Kidney glomerular epithelial cell (primary cell): ENCODE measurements around the gene HES6.
"Not testable (repeated sequence)": the region's sequence is repeated elsewhere in the genome, so short reads cannot be mapped to it uniquely, and the experiment has no call there.

Experiments used
- DNase-seq: peaks from one replicate; lab custom pipeline; 2025; lab: John Stamatoyannopoulos, UW

The HES6 gene

GRCh38 chr2:238239863-238240756 is at the start of gene HES6:
Gene HES6 (minus strand): TSS chr2:238240038. CDS start chr2:238239905, 133 bp downstream.
- peak; percentile 87 for DNase-seq

DNA sequence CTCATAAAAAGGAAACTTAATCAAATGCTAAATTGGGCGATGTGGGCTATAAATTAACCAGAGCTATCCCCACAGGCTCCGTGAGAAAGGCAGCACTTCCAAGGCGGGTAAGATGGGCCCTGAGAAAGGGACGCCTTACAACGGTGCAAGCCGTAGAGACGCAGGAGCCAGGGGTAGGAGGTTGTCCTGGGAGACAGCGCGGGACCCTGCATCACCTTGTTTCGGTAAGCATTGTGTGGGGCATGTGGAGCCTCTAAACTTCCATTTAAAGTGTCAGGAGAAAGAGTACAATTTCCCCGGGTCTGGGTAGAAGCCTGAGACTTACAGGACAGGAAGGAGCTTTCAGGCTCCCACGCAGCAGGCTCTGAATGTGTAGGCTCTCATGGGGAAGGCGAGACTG is 49.7 kb upstream of the HES6 start:
- DNase-seq: no peak

- DNase-seq: peak; percentile 93
These were observed 49.1 kb upstream of the HES6 start for GRCh38 chr2:238288650-238289573.

DNA sequence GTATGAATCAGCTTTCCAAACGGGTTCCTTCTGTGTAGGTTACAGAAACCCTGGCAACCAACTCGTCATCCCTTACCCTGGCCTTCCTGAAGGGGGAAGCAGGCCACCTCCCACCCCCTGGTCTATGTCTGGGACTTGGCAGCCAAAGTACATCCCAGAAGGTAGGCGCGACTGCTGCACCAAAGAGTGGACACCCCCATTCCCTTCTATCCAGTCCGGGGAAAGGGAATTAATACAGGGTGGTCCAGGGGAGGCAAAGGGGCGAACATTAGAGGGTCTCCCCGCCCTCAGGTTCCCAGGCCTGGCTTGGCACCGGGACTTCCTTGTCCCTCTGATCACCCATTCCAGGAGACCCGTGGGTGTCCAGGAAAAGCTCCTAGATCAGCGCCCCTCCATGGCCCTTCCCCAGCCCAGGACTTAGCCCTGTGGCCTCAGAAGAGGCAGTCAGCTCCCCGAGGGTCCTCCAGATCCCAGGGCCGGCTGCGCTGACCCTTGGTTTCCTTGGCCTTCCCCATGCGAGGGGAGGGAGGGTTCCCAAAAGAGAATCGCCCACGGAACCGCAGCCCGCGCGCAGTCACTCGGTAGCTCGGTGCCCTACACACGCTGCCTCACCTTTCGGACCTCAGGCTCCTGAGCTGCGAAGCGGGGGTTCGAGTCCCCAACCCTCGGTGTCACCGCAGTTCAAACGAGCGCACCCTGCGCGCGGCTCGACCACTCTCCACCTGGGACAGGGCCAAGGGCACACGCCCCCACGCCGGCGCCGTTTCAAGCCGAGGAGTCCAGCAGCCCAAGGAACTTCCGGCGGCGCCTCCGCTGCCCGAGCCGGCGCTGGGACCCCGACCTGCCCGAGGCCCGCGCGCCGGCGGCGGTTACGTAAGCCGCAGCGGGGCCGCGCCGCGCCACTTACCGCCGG is 48.2 kb upstream of the HES6 start, which contains the start of gene PER2:
Gene PER2 (minus strand): TSS at position 874 of the 913 bp plus-strand sequence. CDS start 10,674 bp downstream, outside the sequence.
- peak; percentile 75 for DNase-seq

DNA sequence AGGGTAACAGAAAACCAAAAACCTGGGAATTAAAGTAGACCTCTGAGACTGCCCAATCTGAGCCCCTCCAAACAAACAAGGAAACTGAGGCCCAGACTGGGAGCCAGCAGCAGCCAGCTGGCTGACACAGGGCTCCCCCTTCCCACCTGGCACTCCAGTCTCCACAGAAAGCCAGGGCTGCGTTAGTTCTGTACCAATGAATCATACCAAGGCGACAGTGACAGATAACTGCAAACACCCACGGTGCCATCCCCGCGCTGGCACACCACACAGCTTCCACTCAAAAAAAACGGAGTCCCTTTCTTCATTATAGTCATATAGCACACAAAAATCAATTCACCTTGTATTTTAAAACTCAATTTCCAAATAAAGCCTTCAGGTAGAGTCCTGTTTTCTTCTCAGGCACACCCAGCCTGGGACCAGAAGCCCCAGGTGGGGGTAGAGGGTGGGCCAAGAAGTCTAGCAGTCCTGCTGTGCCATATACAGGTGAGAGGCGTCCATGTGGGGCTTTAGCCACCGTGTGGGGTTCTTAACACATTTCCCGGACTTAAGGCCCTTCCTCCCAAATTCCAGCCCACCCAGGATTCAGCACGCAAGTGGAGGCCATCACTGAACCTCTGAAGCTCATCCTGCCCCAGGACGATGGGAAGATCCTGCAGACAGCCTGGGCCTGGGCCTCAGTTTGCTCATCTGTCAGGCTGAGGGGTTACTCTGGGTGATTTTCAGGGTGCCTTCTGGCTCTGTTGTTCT is 47.3 kb upstream of the HES6 start:
- no peak for DNase-seq

- peak; percentile 58 for DNase-seq
These were observed 46.7 kb upstream of the HES6 start for GRCh38 chr2:238286551-238286950.

- no peak for DNase-seq
These were observed 46.3 kb upstream of the HES6 start for GRCh38 chr2:238286095-238286494.

GRCh38 chr2:238285653-238286082 is 45.8 kb upstream of the HES6 start:
- peak; percentile 89 for DNase-seq

GRCh38 chr2:238284802-238285515 is 45.1 kb upstream of the HES6 start:
- DNase-seq: no peak

DNA sequence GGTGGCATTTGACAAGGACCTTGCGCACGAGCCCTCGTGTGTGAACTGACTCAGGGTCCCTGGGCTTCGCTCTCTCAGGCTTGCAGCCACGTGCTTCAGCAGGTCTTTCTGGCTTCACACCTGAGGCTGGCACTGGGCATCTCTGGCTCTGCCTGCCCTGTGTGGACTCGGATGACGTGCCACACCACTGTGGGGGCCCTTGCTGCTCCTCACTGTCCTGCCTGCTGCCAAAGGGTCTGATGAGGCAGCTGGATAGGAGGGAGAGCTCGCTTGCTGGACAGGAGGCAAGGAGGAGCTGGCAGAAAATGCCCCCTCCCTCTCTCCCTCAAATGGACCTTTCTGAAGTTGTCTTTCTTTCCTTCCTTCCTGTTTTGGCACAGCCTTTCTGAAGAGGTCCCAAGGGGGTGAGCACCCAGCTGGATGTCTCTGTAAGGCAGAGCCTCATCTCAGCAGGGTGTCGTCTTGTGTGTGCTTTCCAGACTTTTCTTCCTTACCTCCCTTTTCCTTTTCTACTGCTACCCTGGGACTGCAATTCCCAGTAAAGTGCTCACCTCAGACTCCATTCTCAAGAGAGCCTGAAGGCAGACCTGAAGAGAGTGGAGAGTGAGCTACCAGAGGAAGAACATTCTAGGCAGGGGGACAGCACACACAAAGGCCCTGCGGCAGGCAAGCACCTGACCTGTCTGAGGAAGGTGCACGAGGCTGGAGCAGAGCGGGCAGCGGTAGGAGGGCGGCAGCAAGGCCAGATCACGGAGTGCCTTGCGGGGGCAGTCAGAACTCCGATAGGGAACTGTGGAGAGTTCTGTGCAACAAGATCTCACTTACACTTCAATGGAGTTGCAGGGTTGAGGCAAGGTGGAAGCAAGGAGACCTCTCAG is 43.3 kb upstream of the HES6 start:
- DNase-seq: no peak

DNA sequence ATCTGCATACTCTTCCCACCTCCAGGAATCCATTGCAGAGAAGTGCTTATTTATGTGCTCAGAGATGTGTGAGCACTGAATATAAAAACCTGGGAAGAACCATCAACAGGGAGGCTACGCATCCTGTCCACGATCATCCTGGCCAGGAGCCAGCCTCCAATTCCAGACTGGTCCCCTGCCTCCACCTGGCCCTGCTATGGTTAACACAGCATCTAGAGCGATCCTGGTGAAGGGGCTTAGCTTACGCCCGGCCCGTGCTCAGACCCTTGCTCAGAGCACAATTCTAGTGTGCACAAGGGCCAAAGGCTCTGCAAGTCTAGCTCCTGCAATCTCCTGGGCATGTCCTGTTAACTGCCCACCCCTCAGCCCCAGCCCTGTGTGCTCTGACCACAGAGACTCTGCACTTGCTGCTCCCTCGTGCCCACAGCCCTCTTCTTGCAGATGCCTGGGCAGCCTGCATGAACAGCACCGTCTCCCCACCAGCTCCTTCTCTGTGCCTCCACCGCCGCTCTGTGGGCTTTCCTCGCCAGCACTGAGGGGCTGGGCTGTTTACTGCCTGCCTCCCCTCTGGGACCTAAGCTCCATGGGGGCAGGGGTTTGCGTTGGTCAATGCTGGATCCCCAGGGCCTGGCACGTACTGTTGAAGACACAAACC is 42.1 kb upstream of the HES6 start:
- no peak for DNase-seq

- no peak for DNase-seq
These were observed 40.4 kb upstream of the HES6 start for GRCh38 chr2:238280083-238280825.

DNA sequence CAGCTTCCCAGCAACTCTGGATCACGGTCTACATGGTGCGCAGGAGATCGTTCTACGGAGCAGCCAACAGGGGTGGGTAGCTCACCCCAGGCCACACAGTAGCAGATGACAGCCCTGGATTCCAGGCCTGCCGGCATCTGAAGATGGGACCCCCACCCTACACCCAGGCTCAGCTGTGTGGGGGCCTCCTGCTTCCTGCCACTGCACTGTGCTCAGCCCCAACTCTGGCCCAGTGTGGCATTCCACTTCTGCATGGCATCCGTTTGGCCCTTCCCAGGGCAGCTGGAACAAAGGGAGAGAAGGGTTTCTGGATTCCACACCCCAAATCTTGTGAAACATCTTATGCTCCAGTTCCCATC is 39.5 kb upstream of the HES6 start:
- DNase-seq: no peak

GRCh38 chr2:238278626-238279323 is 38.9 kb upstream of the HES6 start:
- DNase-seq: no peak

DNA sequence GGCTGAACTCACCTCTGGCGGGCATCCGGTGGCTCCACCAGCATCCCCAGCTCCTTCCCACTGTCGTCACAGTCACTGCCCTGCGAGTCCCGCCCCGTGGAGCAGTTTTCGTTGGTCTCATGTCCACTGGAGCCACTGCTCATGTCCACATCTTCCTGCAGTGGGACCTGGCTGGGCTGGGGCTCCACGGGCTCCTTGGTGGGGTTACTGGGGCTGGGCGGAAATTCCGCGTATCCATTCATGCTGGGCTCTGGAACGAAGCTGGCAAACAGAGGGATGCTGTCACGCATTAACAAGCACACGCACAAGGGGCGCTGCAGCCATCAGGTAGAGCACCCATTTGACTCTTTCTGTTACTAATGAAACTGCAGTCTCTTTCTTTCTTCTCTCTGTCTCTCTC is 37.9 kb upstream of the HES6 start:
- no peak for DNase-seq

- no peak for DNase-seq
These were observed 34.5 kb upstream of the HES6 start for GRCh38 chr2:238274152-238274865.

DNA sequence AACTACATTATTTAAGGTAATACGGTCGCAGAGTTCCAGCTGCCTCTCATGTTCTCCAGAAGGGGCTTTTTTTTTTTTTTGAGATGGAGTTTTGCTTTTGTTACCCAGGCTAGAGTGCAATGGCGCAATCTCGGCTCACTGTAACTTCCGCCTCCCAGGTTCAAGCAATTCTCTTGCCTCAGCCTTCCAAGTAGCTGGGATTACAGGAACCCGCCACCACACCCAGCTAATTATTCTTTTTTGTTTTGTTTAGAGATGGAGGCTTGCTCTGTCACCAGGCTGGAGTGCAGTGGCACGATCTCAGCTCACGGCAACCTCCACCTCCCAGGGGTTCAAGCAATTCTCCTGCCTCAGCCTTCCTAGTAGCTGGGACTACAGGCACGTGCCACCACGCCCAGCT is 33.6 kb upstream of the HES6 start:
- not testable (repeated sequence) for DNase-seq
